Central memory CD8-positive, alpha-beta T cell (primary cell): ENCODE results near the gene SELENOS.
A peak's percentile ranks its signal among the peaks of the same experiment; 100 is the strongest.
"Not testable (repeated sequence)": the region's sequence is repeated elsewhere in the genome, so short reads cannot be mapped to it uniquely, and the experiment has no call there.

ENCODE experiments used
- ATAC-seq: fragments of 150-1000 bp; cut with Tn5 transposase; replicated peaks from 2 replicates; pipeline ENCODE4 v1.10.0; 2022; ENCODE audit warnings: mild to moderate bottlenecking, moderate FRiP score, moderate number of reproducible peaks; ENCODE audit not compliant: poor library complexity, severe bottlenecking; ENCODE audit errors: extremely low read depth
- DNase-seq, 2 donors: peaks; one replicate each; pipeline ENCODE4 v3.0.0; 2021; ENCODE audit warnings: low spot score in 2 of 2
- H3K27ac Mint-ChIP-seq: one replicate; pipeline ENCODE4 v1.8.0; 2022; ENCODE audit warnings: low read depth, mild to moderate bottlenecking, moderate library complexity, mixed read lengths
- H3K27me3 Mint-ChIP-seq: one replicate; pipeline ENCODE4 v1.8.0; 2022; ENCODE audit warnings: mixed read lengths
- H3K36me3 Mint-ChIP-seq: one replicate; pipeline ENCODE4 v1.8.0; 2022; ENCODE audit warnings: mild to moderate bottlenecking, moderate library complexity, mixed read lengths; ENCODE audit not compliant: insufficient read depth
- H3K4me1 Mint-ChIP-seq: one replicate; pipeline ENCODE4 v1.8.0; 2022; ENCODE audit warnings: mixed read lengths
- H3K4me3 Mint-ChIP-seq: one replicate; pipeline ENCODE4 v1.8.0; 2022; ENCODE audit warnings: mild to moderate bottlenecking, moderate library complexity, mixed read lengths
- H3K9me3 Mint-ChIP-seq: one replicate; pipeline ENCODE4 v1.8.0; 2022; ENCODE audit warnings: mixed read lengths

SELENOS gene

GRCh38 chr15:101307048-101307896, 30.0 kb upstream of the SELENOS start:
- Mint-ChIP-seq H3K4me1 (no peaks in the 10 kb centered on the region), H3K4me3 (no peak overlapping the region), H3K27ac (no peak overlapping the region), H3K9me3 (no peaks in the 10 kb centered on the region), H3K27me3 (peaks cover 25% of the 10 kb centered on the region), H3K36me3 (no peaks in the 10 kb centered on the region)
- DNase-seq (no peak), ATAC-seq (no peak)

GRCh38 chr15:101306341-101307047, 29.2 kb upstream of the SELENOS start:
- H3K36me3 Mint-ChIP-seq, result no peaks in the 10 kb centered on the region
- DNase-seq, result no peak
- no peak overlapping the region for H3K27ac Mint-ChIP-seq
- H3K4me1 Mint-ChIP-seq, result no peaks in the 10 kb centered on the region
- H3K27me3 Mint-ChIP-seq, result peaks cover 25% of the 10 kb centered on the region
- H3K9me3 Mint-ChIP-seq, result no peaks in the 10 kb centered on the region
- no peak overlapping the region for H3K4me3 Mint-ChIP-seq
- no peak for ATAC-seq

GRCh38 chr15:101305820-101306255, 28.6 kb upstream of the SELENOS start:
- Mint-ChIP-seq H3K27me3 (peaks cover 25% of the 10 kb centered on the region), H3K27ac (no peak overlapping the region), H3K4me3 (no peak overlapping the region), H3K36me3 (no peaks in the 10 kb centered on the region), H3K4me1 (no peaks in the 10 kb centered on the region), H3K9me3 (no peaks in the 10 kb centered on the region)
- DNase-seq, result no peak
- ATAC-seq, result no peak

- no peaks in the 10 kb centered on the region for H3K9me3 Mint-ChIP-seq
- no peaks in the 10 kb centered on the region for H3K36me3 Mint-ChIP-seq
- H3K4me3 Mint-ChIP-seq, result no peak overlapping the region
- DNase-seq (no peak), ATAC-seq (no peak)
- peaks cover 25% of the 10 kb centered on the region for H3K27me3 Mint-ChIP-seq
- no peaks in the 10 kb centered on the region for H3K4me1 Mint-ChIP-seq
- H3K27ac Mint-ChIP-seq, result no peak overlapping the region
Observed at GRCh38 chr15:101303408-101303807, 26.1 kb upstream of the SELENOS start.

- Mint-ChIP-seq H3K36me3 (peaks cover 19% of the 10 kb centered on the region), H3K4me3 (peak overlapping the region; percentile 93), H3K27ac (peak overlapping the region; percentile 97), H3K4me1 (peaks cover 33% of the 10 kb centered on the region), H3K27me3 (no peaks in the 10 kb centered on the region), H3K9me3 (no peaks in the 10 kb centered on the region)
- ATAC-seq (no peak), DNase-seq (no peak)
Observed at GRCh38 chr15:101296418-101297405, 19.4 kb upstream of the SELENOS start.

- Mint-ChIP-seq H3K36me3 (peaks cover 27% of the 10 kb centered on the region), H3K27ac (peak overlapping the region; percentile 97), H3K9me3 (no peaks in the 10 kb centered on the region), H3K4me1 (peaks cover 36% of the 10 kb centered on the region), H3K27me3 (no peaks in the 10 kb centered on the region), H3K4me3 (peak overlapping the region; percentile 93)
- ATAC-seq, result no peak
- DNase-seq, result no peak
Observed at GRCh38 chr15:101295607-101296161, 18.4 kb upstream of the SELENOS start.

- Mint-ChIP-seq H3K27ac (peak within 1 kb of the TSS; percentile 97), H3K4me3 (peak within 1 kb of the TSS; percentile 93), H3K9me3 (no peaks in the 10 kb centered on the region), H3K4me1 (peaks cover 36% of the 10 kb centered on the region), H3K36me3 (peaks cover 34% of the 10 kb centered on the region), H3K27me3 (no peaks in the 10 kb centered on the region)
- DNase-seq, result peak; percentile 94
- peak; percentile 89 for ATAC-seq
Observed at GRCh38 chr15:101294731-101295606, 17.7 kb upstream of the SELENOS start, which contains the start of gene SNRPA1. Gene SNRPA1 (minus strand): TSS chr15:101295248. CDS start chr15:101295178, 70 bp downstream.

GRCh38 chr15:101293122-101293521, 15.8 kb upstream of the SELENOS start:
- H3K27me3 Mint-ChIP-seq, result no peaks in the 10 kb centered on the region
- H3K4me3 Mint-ChIP-seq, result peak overlapping the region; percentile 93
- DNase-seq (no peak), ATAC-seq (no peak)
- peaks cover 50% of the 10 kb centered on the region for H3K4me1 Mint-ChIP-seq
- no peaks in the 10 kb centered on the region for H3K9me3 Mint-ChIP-seq
- peaks cover 48% of the 10 kb centered on the region for H3K36me3 Mint-ChIP-seq
- peak overlapping the region; percentile 97 for H3K27ac Mint-ChIP-seq

- Mint-ChIP-seq H3K27ac (no peak overlapping the region), H3K27me3 (no peaks in the 10 kb centered on the region), H3K36me3 (peaks cover 72% of the 10 kb centered on the region), H3K4me3 (no peak overlapping the region), H3K9me3 (no peaks in the 10 kb centered on the region), H3K4me1 (peaks cover 37% of the 10 kb centered on the region)
- DNase-seq (no peak), ATAC-seq (peak; percentile 43)
Observed at GRCh38 chr15:101288905-101289513, 11.7 kb upstream of the SELENOS start.

GRCh38 chr15:101287342-101287741, 10.1 kb upstream of the SELENOS start:
- not testable (repeated sequence) for H3K27me3 Mint-ChIP-seq, H3K9me3 Mint-ChIP-seq, H3K4me3 Mint-ChIP-seq, H3K27ac Mint-ChIP-seq, DNase-seq, ATAC-seq
- H3K36me3 Mint-ChIP-seq, result peaks cover 79% of the 10 kb centered on the region
- peaks cover 23% of the 10 kb centered on the region for H3K4me1 Mint-ChIP-seq
